NCI-H345 (cell line): ENCODE results near the gene ZBTB7C.

Source experiments
- DNase-seq: peaks from one replicate; lab custom pipeline; 2025; lab: John Stamatoyannopoulos, UW

The ZBTB7C gene

GRCh38 chr18:48354746-48355260, 54.4 kb downstream of the ZBTB7C start:
- no peak for DNase-seq

DNA sequence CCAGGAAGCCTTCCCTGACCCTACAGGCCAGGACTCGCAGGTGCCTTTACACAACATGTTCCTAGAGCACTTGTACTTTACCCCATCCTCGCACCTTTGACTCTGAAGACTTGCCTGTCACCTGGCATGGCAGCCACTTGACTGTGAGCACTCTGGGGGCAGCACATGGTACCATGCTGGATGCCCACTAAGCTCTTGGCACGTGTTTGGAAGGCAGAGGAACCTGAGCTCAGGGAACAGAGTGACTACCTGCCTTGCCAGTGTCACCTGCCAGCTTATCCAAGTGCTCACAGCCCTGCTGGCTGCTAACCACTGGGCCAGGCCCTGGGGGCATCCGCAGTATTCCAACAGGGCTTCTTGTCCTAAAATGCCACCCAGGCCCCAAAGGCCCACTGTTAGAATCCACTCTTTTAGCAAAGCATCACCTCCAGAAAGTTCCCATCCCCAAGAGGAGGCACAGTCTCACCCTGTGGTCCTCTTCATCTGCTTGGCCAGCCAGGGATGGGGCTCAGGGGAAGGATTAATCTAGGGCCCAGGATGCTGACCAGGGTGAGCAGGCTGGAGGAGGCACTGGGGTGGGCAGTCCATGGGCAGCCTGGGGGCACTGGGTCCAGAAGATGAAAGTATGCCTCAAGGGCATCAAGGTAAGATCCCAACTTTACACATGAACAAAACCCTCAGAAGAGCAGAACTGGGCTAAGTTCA, 57.0 kb downstream of the ZBTB7C start:
- no peak for DNase-seq

GRCh38 chr18:48351216-48352050, 57.8 kb downstream of the ZBTB7C start:
- no peak for DNase-seq

DNA sequence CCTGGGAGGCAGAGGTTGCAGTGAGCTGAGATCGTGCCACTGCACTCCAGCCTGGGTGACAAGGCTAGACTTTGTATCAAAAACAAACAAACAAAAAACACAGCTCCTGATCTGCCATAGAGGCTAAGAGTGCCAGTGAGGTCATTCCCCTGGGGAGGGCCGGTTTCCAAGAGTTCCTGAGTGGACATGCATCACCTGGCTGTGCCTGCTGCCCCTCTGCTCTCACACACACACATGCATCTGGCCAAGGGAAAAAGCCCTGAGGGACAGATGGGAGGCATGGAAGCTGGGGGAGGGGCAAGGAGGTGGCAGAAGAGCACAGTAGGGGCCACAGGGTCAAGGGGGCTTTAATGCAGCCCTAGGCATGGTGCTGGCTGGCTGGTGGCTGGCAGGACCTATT, 60.4 kb downstream of the ZBTB7C start:
- no peak for DNase-seq

DNA sequence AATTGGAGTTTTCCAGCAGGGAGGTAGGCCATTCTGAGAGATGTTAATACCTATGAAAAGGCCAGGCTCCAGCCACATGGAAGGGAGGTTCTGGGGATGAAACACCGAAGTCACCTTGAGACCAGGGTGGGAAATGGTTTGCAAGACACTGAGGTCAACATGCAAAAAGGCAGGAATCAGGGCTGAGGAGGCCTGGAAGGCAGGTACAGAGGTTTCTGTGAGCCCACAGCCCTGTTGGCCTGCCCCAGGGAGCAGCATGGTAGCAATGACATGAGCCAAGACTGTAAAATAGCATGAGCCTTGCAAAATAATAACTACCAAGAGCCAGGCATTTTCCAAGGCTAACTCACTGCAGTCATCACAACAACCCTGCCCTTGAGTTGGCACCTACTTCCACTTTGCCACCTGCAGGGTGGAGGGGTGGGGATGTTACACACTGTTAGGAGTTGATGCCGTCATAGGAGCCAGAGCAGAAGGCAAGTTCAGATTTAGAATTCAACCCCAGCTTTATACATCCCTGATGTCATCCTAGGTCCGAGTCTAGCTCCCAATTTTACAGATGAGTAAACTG, 61.3 kb downstream of the ZBTB7C start:
- no peak for DNase-seq

DNA sequence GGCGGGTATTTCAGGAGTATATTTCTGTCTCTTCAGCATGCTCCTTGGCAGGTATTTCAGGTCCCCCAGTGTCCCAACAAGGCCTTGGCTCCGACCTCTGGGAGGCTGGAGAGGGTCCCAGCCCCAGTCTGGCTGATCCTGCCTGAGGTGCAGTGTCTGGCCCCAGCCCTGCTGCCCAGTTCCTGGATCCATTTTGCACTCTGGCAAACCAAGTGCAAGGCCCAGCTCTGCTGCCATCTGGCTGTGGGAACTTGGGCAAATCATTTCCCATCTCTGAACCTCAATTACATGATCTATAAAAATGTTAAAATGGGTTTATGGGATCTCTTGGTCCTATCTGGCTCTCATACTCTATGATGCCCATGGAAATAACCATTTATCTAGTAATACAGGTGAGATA, 63.6 kb downstream of the ZBTB7C start:
- DNase-seq = no peak

- peak; percentile 70 for DNase-seq
Measured at GRCh38 chr18:48342581-48342980, 66.6 kb downstream of the ZBTB7C start.

DNA sequence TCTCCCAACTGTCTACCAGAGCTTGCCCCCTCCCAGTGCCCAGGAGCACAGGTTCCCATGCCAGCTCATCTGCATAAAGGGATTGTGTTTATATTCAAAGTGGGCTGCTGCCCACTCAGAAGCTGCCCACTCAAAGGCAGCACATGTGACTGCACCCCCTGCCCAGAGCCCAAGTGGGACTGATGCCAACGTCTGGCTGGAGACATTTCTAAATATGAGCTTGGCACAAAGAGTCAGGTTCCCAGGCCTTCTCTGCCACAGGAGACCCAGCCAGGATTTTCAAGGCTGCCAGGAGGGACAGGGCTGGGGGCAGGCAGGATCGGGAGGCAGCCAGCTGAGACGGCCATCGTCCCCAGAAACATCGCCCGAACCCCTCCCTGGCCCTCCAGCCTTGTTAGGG, 67.1 kb downstream of the ZBTB7C start:
- peak; percentile 83 for DNase-seq

GRCh38 chr18:48340560-48340959, 68.6 kb downstream of the ZBTB7C start:
- peak; percentile 42 for DNase-seq

DNA sequence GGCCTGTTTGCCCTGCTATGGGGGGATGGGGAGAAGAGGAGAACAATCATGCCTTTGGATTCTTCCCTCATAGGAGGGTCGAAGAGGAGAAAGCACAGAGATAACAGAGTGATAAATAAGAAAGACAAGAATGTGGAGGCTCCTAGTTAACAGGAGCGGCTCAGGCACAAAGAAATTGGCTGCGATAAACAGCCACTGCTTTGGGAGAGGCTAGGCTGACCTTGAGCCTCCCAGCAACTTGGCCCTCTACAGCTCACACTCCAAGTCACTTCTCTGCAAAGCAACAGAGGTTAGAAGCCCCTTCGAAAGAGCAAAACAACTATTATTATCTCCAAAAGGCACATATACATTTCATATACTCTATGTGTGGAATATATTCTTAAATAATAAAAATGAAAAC, 69.5 kb downstream of the ZBTB7C start:
- DNase-seq = no peak

DNA sequence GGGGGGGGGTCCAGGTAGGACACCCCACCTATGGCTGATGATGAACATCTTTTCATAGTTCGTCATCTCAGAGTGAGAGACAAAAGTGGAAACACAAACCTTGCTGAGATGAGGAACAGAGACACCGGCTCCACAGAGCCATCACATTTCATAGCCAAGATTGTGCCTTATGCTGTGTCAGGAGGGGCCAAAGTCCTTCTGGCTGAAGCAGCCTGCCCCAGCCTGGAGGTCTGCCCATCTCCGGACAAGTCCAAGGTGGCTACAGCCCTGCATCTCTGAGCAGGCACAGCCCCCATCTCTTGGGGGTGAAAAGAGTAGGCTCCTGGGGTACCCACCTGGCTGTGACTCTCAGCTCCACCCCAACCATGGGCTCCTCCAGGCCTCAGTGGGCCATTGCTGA, 70.3 kb downstream of the ZBTB7C start:
- no peak for DNase-seq

DNA sequence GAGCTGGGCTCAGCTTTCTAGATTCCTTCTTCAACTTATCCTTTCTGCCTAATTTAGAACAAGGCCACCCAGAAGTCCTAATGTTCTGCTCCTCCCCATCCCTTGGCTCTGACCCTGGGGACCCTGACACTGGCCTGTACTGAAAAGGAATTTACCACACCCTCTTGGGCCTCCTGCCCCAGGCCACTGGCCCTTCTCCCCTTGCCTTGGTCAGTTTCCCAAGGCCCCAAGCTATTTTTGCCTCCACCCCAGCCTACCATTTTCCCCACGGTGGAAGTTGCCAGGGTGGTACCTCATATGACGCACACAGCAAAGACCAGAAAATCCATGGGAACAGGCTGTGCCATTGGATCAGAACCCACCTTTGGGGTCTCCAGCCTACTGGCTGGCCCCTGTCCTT, 72.1 kb downstream of the ZBTB7C start:
- DNase-seq = no peak

- DNase-seq = peak; percentile 64
Measured at GRCh38 chr18:48336332-48336731, 72.9 kb downstream of the ZBTB7C start.

GRCh38 chr18:48335829-48336228, 73.4 kb downstream of the ZBTB7C start:
- no peak for DNase-seq

DNA sequence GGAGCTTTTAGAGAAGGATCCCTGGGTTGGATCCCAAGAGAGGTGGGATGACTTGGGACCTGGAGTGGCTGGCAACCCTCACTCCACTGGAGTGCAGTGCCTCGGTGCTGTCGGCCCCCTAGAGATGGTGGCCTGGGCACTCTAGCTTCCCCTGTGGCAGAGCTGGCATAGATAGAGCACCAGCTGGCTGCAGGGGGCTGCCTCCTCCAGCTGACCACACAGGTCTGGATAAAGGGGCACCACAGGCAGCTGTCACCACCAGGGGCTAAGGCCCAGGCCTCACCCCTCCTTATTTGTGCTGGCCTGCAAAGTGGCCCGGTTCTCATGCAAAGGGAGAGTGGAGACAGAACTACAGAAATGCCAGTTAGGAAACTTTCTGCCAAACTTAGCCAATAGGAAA, 74.3 kb downstream of the ZBTB7C start:
- no peak for DNase-seq

GRCh38 chr18:48333563-48333962, 75.6 kb downstream of the ZBTB7C start:
- DNase-seq = peak; percentile 68

DNA sequence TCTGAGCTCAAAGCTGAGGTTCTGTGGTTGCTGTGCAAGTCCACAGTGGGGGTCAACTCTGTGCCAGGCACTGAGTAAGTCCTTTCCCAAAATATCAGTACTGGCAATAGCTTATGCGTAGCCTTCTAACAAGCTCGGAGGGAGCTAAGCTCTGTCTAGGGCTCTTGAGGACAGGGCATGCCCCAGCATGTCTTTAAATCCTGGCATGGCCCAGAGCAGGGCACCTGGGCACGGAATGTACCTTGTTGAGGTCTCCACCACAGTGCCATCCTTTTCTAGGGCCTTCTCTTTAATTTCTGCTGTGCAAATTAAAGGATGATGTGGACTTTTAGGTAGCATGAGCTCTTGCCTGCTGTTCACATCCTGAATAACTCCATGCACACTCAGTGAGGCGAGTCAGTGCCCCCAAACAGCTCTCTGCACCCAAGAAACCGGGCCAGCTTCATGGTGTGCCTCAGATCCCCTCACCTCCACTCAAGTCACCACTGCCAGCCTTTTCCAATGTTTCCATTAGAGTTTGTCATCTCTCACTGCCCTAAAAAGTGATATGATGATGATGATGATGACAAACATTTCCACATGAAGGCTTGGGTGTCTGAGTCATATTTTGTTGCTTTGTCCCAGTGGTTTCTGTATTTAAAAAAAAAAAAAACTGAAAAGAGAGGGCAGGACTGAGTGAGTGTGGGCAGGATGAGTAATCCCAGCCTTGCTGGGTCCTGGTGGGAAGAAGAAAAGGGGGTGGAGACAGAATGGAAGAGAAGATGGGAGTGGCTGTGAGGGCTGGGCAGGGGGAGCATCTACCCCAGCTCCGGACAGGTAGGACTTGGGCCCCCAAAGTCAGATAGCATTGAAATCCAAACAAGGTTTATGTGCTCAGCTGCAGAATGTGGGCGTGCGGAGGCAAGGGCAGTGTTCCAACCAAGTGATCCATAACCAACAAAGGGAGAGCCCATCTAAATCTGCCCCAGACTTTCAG, 78.9 kb downstream of the ZBTB7C start:
- DNase-seq = peak; percentile 88

GRCh38 chr18:48328473-48329210, 80.5 kb downstream of the ZBTB7C start:
- DNase-seq = no peak

GRCh38 chr18:48326901-48327675, 82.1 kb downstream of the ZBTB7C start:
- DNase-seq = no peak

DNA sequence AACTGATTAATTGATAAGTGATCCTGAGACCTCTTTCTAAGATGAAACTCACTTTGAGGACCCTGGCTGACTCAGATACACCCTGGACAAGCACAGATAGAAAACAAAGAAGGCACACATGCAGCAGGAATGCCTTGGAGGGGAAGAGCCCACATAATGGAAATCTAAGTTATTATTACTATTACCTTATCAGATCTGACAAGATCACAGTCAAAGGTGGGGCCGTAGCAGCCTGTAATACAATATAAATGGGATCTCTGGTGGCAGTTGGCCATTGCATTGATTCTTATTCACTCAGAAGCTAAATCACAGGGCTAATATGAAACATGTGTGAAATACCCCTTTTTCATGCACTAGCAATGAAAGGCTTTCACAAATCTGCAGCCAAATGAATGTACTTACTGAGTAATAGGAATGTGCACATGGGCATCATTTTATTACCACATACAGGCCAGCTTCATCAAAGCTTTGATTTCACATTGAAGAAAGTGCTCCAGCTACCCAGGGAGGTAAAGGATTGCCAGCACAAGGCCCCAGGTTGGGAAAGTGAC, 84.0 kb downstream of the ZBTB7C start:
- no peak for DNase-seq
